Measurements from ENCODE around the gene ENTPD6. TPM values are rescaled to one million over a fixed set of nuclear protein-coding genes. Genes with fewer than 3 reads are reported as not detected.

ENTPD6 gene
- polyA plus RNA-seq (2013, experiment 1 of 2) = 29.8 TPM
- 27.3 TPM for polyA plus RNA-seq (2013, experiment 2 of 2)

DNA sequence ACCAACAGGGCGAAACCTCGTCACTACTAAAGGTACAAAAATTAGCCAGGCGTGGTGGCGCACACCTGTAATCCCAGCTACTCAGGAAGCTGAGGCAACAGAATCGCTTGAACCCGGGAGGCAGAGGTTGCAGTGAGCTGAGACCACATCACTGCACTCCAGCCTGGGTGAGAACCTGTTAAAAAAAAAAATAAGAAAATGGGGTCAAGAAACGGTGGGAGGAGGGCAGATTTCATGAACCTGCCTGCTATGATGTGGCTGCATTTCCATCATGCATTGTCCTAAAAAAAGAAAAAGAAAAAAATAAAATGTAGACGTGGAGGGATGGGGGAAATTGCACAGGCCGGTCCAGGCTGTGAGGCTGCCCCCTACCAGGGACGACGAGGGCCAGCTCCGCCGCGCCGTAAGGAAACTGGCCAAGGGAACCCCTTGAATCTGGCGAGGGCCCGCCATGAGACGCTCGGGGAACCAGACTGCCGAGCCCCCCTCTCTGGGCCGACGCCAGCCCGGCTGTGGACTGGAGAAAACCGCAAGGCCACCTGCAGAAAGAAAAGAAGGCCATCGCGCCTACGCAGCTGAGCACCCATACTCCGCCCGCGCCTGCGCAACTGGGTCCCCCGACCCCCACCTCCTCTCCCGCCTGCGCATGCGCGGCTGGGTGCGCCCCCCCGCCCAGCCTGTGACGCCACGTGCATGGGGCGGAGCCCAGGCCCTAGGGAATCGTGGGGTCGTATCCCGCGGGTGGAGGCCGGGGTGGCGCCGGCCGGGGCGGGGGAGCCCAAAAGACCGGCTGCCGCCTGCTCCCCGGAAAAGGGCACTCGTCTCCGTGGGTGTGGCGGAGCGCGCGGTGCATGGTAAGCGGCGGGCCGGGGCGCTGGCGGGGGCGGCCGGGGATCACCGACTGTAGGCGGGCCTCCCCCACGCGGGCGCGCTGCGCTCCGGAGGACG lies at the start of gene ENTPD6:
ENTPD6 (plus strand) TSS at position 699 of the 948 bp plus-strand sequence. CDS start 10,825 bp downstream, outside the sequence.
- H3K14ac ChIP-seq (ENCODE audit: low read length in 2 of 2) = peak within 1 kb of the TSS in 1 of 2 experiments; percentile 94
- 11% methylated on average over 70 of the region's 75 CpGs for WGBS
- peak within 1 kb of the TSS; percentile 85 to 89 for H3K18ac ChIP-seq (ENCODE audit: low read depth in 1 of 2, low read length in 2 of 2)
- H2BK12ac ChIP-seq (ENCODE audit: low read length in 2 of 2) = peak within 1 kb of the TSS in 1 of 2 experiments; percentile 97
- H2BK120ac ChIP-seq (ENCODE audit: low read depth, low read length) = peak within 1 kb of the TSS; percentile 92
- H3K4me3 ChIP-seq (ENCODE audit: insufficient read depth in 1 of 2, low read depth in 1 of 2, low read length in 2 of 2) = peak within 1 kb of the TSS; percentile 89 to 97
- H3K79me1 ChIP-seq (replicated peaks; ENCODE audit: low read length, poor library complexity, severe bottlenecking) = peaks cover 8% of the 10 kb centered on the region
- H3K9ac ChIP-seq (ENCODE audit: low read length) = peak within 1 kb of the TSS; percentile 88
- H4K8ac ChIP-seq (ENCODE audit: low read length) = peak within 1 kb of the TSS; percentile 92
- H2AK5ac ChIP-seq (ENCODE audit: low read length, severe bottlenecking) = peak within 1 kb of the TSS; percentile 17
- peak within 1 kb of the TSS; percentile 86 for H2BK15ac ChIP-seq (ENCODE audit: low read depth, poor library complexity, severe bottlenecking)
- no peaks in the 10 kb centered on the region for H3K9me3 ChIP-seq (ENCODE audit: control insufficient read depth, low read length)
- peak within 1 kb of the TSS; percentile 86 for H4K91ac ChIP-seq (ENCODE audit: low read length)
- peak within 1 kb of the TSS; percentile 65 for H3K27ac ChIP-seq (ENCODE audit: low read length, poor library complexity, severe bottlenecking)
- peaks cover 22% of the 10 kb centered on the region for H3K4me1 ChIP-seq (ENCODE audit: control insufficient read depth, insufficient read depth, low read depth, low read length)
- H3K4me2 ChIP-seq (ENCODE audit: low read length, poor library complexity, severe bottlenecking) = peak within 1 kb of the TSS; percentile 93
- DNase-seq = peak; percentile 87
- peak within 1 kb of the TSS; percentile 86 for H2AFZ ChIP-seq (ENCODE audit: low read depth, low read length)
- peaks cover 0 to 10% of the 10 kb centered on the region in 2 experiments for H3K36me3 ChIP-seq (ENCODE audit: control insufficient read depth in 1 of 2, insufficient read depth in 2 of 2, low read depth in 1 of 2, low read length in 2 of 2)
- H2BK5ac ChIP-seq (ENCODE audit: low read depth, low read length, poor library complexity, severe bottlenecking) = no peak within 1 kb of the TSS
- peaks cover 0 to 10% of the 10 kb centered on the region in 2 experiments for H3K27me3 ChIP-seq (ENCODE audit: control insufficient read depth in 1 of 2, insufficient read depth in 1 of 2, low read length in 2 of 2)
- peak within 1 kb of the TSS; percentile 70 to 94 for H3K4ac ChIP-seq (ENCODE audit: low read depth in 1 of 2, low read length in 2 of 2)
- H3K23ac ChIP-seq (ENCODE audit: low read length in 2 of 2) = peak within 1 kb of the TSS in 1 of 2 experiments; percentile 94

DNA sequence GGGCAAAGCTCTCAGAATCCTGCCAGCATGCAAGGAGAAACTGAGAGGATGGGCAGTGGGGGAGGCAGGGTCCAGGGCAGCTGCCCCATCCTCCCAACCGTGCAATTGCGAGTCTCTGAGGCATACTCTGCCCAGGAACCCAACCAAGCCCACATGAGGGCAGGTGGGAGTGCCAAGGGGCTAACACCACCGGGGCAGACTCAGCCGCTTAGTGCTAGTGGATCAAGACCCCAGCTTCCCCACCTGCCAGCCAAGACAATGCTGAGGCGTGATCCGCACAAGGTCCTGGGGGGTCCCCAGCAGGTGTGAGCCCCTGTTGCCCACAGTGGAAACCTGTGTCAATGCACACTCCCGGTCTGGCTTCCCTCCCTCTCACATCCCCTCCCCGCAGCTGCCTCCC lies 48.5 kb upstream of the ENTPD6 start:
- Histone ChIP-seq H2AK5ac (ENCODE audit: low read length, severe bottlenecking) (no peak overlapping the region), H3K4me2 (ENCODE audit: low read length, poor library complexity, severe bottlenecking) (no peak overlapping the region), H3K9me3 (ENCODE audit: control insufficient read depth, low read length) (no peaks in the 10 kb centered on the region), H3K4me3 (ENCODE audit: insufficient read depth in 1 of 2, low read depth in 1 of 2, low read length in 2 of 2) (no peak overlapping the region), H4K91ac (ENCODE audit: low read length) (no peak overlapping the region), H2AFZ (ENCODE audit: low read depth, low read length) (no peak overlapping the region), H3K9ac (ENCODE audit: low read length) (no peak overlapping the region), H3K4ac (ENCODE audit: low read depth in 1 of 2, low read length in 2 of 2) (no peak overlapping the region), H3K18ac (ENCODE audit: low read depth in 1 of 2, low read length in 2 of 2) (no peak overlapping the region), H2BK15ac (ENCODE audit: low read depth, poor library complexity, severe bottlenecking) (no peak overlapping the region), H3K36me3 (ENCODE audit: control insufficient read depth in 1 of 2, insufficient read depth in 2 of 2, low read depth in 1 of 2, low read length in 2 of 2) (no peaks in the 10 kb centered on the region), H3K79me1 (replicated peaks; ENCODE audit: low read length, poor library complexity, severe bottlenecking) (no peaks in the 10 kb centered on the region), H3K27me3 (ENCODE audit: control insufficient read depth in 1 of 2, insufficient read depth in 1 of 2, low read length in 2 of 2) (peaks cover 19 to 60% of the 10 kb centered on the region in 2 experiments), H2BK12ac (ENCODE audit: low read length in 2 of 2) (no peak overlapping the region), H3K23ac (ENCODE audit: low read length in 2 of 2) (no peak overlapping the region), H4K8ac (ENCODE audit: low read length) (no peak overlapping the region), H3K14ac (ENCODE audit: low read length in 2 of 2) (no peak overlapping the region), H3K4me1 (ENCODE audit: control insufficient read depth, insufficient read depth, low read depth, low read length) (peaks cover 10% of the 10 kb centered on the region), H3K27ac (ENCODE audit: low read length, poor library complexity, severe bottlenecking) (no peak overlapping the region), H2BK120ac (ENCODE audit: low read depth, low read length) (no peak overlapping the region), H2BK5ac (ENCODE audit: low read depth, low read length, poor library complexity, severe bottlenecking) (no peak overlapping the region)
- WGBS = 90% methylated on average over 8 of the region's 8 CpGs
- DNase-seq = no peak

DNA sequence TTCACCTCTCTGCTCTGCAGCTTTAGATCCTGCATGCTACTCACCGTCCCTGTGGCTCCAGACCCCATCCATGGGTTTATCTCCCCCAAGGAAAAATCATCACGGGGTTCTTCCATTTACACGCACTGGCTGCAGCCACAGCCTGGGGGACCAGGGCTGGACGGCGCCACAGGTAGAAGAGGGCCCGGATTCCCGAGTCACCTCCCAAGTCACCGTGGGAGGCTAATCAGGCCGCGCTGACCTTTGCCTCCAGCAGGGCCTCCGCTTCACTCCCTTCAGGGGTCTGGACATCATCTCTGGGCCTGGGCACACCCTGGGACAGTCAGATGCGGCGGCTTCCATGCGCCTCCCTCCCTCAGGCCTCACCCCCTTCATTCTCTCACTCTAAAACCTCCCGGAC lies 47.8 kb upstream of the ENTPD6 start:
- 90% methylated on average over 15 of the region's 15 CpGs for WGBS
- H3K27ac ChIP-seq (ENCODE audit: low read length, poor library complexity, severe bottlenecking) = no peak overlapping the region

More for the DNA sequence above, 47.8 kb upstream of the ENTPD6 start:
- no peak overlapping the region for H2AFZ ChIP-seq (ENCODE audit: low read depth, low read length)
- no peak overlapping the region for H3K18ac ChIP-seq (ENCODE audit: low read depth in 1 of 2, low read length in 2 of 2)
- H3K79me1 ChIP-seq (replicated peaks; ENCODE audit: low read length, poor library complexity, severe bottlenecking) = no peaks in the 10 kb centered on the region
- H4K8ac ChIP-seq (ENCODE audit: low read length) = no peak overlapping the region
- H2AK5ac ChIP-seq (ENCODE audit: low read length, severe bottlenecking) = no peak overlapping the region
- peaks cover 15 to 57% of the 10 kb centered on the region in 2 experiments for H3K27me3 ChIP-seq (ENCODE audit: control insufficient read depth in 1 of 2, insufficient read depth in 1 of 2, low read length in 2 of 2)
- no peak overlapping the region for H3K4me3 ChIP-seq (ENCODE audit: insufficient read depth in 1 of 2, low read depth in 1 of 2, low read length in 2 of 2)
- H3K9ac ChIP-seq (ENCODE audit: low read length) = no peak overlapping the region
- H2BK120ac ChIP-seq (ENCODE audit: low read depth, low read length) = no peak overlapping the region
- no peak overlapping the region for H3K4ac ChIP-seq (ENCODE audit: low read depth in 1 of 2, low read length in 2 of 2)
- no peak for DNase-seq
- H2BK12ac ChIP-seq (ENCODE audit: low read length in 2 of 2) = no peak overlapping the region
- peaks cover 10% of the 10 kb centered on the region for H3K4me1 ChIP-seq (ENCODE audit: control insufficient read depth, insufficient read depth, low read depth, low read length)
- H3K9me3 ChIP-seq (ENCODE audit: control insufficient read depth, low read length) = no peaks in the 10 kb centered on the region
- no peaks in the 10 kb centered on the region for H3K36me3 ChIP-seq (ENCODE audit: control insufficient read depth in 1 of 2, insufficient read depth in 2 of 2, low read depth in 1 of 2, low read length in 2 of 2)
- no peak overlapping the region for H4K91ac ChIP-seq (ENCODE audit: low read length)
- H2BK5ac ChIP-seq (ENCODE audit: low read depth, low read length, poor library complexity, severe bottlenecking) = no peak overlapping the region
- H3K14ac ChIP-seq (ENCODE audit: low read length in 2 of 2) = no peak overlapping the region
- no peak overlapping the region for H2BK15ac ChIP-seq (ENCODE audit: low read depth, poor library complexity, severe bottlenecking)
- no peak overlapping the region for H3K4me2 ChIP-seq (ENCODE audit: low read length, poor library complexity, severe bottlenecking)
- no peak overlapping the region for H3K23ac ChIP-seq (ENCODE audit: low read length in 2 of 2)
